ENCODE results near the gene CEP72. TPM values are rescaled to one million over a fixed set of nuclear protein-coding genes. Genes with fewer than 3 reads are reported as not detected.

The CEP72 gene
- total RNA-seq, 1 donor from 2014 or later = 17.2 TPM

GRCh38 chr5:622359-622758 lies 10.2 kb downstream of the CEP72 start:
- Histone ChIP-seq H2AFZ (replicated peaks) (no peak overlapping the region), H3K79me2 (ENCODE audit: low read depth) (peaks cover 7% of the 10 kb centered on the region), H3K9ac (no peak overlapping the region), H3K36me3 (no peaks in the 10 kb centered on the region), H4K20me1 (ENCODE audit: low read depth) (peaks cover 9% of the 10 kb centered on the region), H3K4me3 (no peak overlapping the region), H3F3A (ENCODE audit: low read depth) (no peaks in the 10 kb centered on the region), H3K27me3 (no peaks in the 10 kb centered on the region), H3K4me2 (no peak overlapping the region), H3K9me3 (ENCODE audit: low read depth) (no peaks in the 10 kb centered on the region), H3K4me1 (no peaks in the 10 kb centered on the region), H3K27ac (no peak overlapping the region)
- Mint-ChIP-seq H3K36me3 (peaks cover 39% of the 10 kb centered on the region), H3K9me3 (no peaks in the 10 kb centered on the region), H3K4me3 (peak overlapping the region; percentile 30), H3K4me1 (no peaks in the 10 kb centered on the region), H3K27ac (no peak overlapping the region), H3K27me3 (ENCODE audit: insufficient read depth, low read depth) (peaks cover 2% of the 10 kb centered on the region)
- no peak for TF ChIP-seq EZH2 (IDR thresholded peaks at IDR 0.05)
- TF ChIP-seq EZH2phosphoT487 (IDR thresholded peaks at IDR 0.05) = no peak
- TF ChIP-seq CTCF (IDR thresholded peaks at IDR 0.05) = no peak
- no peak for DNase-seq (ENCODE audit: low spot score)

- H3F3A ChIP-seq (ENCODE audit: low read depth) = no peaks in the 10 kb centered on the region
- no peak for DNase-seq (ENCODE audit: low spot score)
- no peak overlapping the region for H3K27ac Mint-ChIP-seq
- H3K4me1 Mint-ChIP-seq = peaks cover 4% of the 10 kb centered on the region
- no peaks in the 10 kb centered on the region for H3K27me3 ChIP-seq
- no peak overlapping the region for H3K4me2 ChIP-seq
- H3K9me3 ChIP-seq (ENCODE audit: low read depth) = no peaks in the 10 kb centered on the region
- no peaks in the 10 kb centered on the region for H3K9me3 Mint-ChIP-seq
- H3K79me2 ChIP-seq (ENCODE audit: low read depth) = peaks cover under 1% of the 10 kb centered on the region
- TF ChIP-seq CTCF (IDR thresholded peaks at IDR 0.05) = no peak
- TF ChIP-seq EZH2phosphoT487 (IDR thresholded peaks at IDR 0.05) = no peak
- TF ChIP-seq EZH2 (IDR thresholded peaks at IDR 0.05) = no peak
- H3K4me1 ChIP-seq = no peaks in the 10 kb centered on the region
- H3K36me3 ChIP-seq = no peaks in the 10 kb centered on the region
- no peak overlapping the region for H3K4me3 Mint-ChIP-seq
- H3K27ac ChIP-seq = no peak overlapping the region
- H4K20me1 ChIP-seq (ENCODE audit: low read depth) = peaks cover 3% of the 10 kb centered on the region
- peaks cover 2% of the 10 kb centered on the region for H3K27me3 Mint-ChIP-seq (ENCODE audit: insufficient read depth, low read depth)
- peaks cover 43% of the 10 kb centered on the region for H3K36me3 Mint-ChIP-seq
- H3K4me3 ChIP-seq = no peak overlapping the region
- no peak overlapping the region for H2AFZ ChIP-seq (replicated peaks)
- H3K9ac ChIP-seq = no peak overlapping the region
These were observed 10.9 kb downstream of the CEP72 start for GRCh38 chr5:622946-623522.

GRCh38 chr5:623531-623930 lies 11.4 kb downstream of the CEP72 start:
- Histone ChIP-seq H3K9ac (no peak overlapping the region), H2AFZ (replicated peaks) (no peak overlapping the region), H3K9me3 (ENCODE audit: low read depth) (no peaks in the 10 kb centered on the region), H3K4me3 (no peak overlapping the region), H3K79me2 (ENCODE audit: low read depth) (no peaks in the 10 kb centered on the region), H3K27ac (no peak overlapping the region), H3K36me3 (no peaks in the 10 kb centered on the region), H4K20me1 (ENCODE audit: low read depth) (no peaks in the 10 kb centered on the region), H3F3A (ENCODE audit: low read depth) (no peaks in the 10 kb centered on the region), H3K4me2 (no peak overlapping the region), H3K4me1 (no peaks in the 10 kb centered on the region), H3K27me3 (no peaks in the 10 kb centered on the region)
- Mint-ChIP-seq H3K4me1 (peaks cover 4% of the 10 kb centered on the region), H3K4me3 (no peak overlapping the region), H3K36me3 (peaks cover 44% of the 10 kb centered on the region), H3K27ac (no peak overlapping the region), H3K9me3 (no peaks in the 10 kb centered on the region), H3K27me3 (ENCODE audit: insufficient read depth, low read depth) (peaks cover 2% of the 10 kb centered on the region)
- no peak for TF ChIP-seq CTCF (IDR thresholded peaks at IDR 0.05)
- no peak for TF ChIP-seq EZH2 (IDR thresholded peaks at IDR 0.05)
- no peak for TF ChIP-seq EZH2phosphoT487 (IDR thresholded peaks at IDR 0.05)
- DNase-seq (ENCODE audit: low spot score) = no peak
